HG02642 (cell line): Measurements from ENCODE around the gene INTS2.
"Not testable (repeated sequence)": the region's sequence is repeated elsewhere in the genome, so short reads cannot be mapped to it uniquely, and the experiment has no call there.

Source experiments
- ATAC-seq: cut with Tn5 transposase; IDR thresholded peaks from one replicate; pipeline ENCODE4 v1.9.1; 2021; ENCODE audit warnings: mild to moderate bottlenecking; ENCODE audit not compliant: unreplicated experiment, poor library complexity

INTS2 gene, protein sequence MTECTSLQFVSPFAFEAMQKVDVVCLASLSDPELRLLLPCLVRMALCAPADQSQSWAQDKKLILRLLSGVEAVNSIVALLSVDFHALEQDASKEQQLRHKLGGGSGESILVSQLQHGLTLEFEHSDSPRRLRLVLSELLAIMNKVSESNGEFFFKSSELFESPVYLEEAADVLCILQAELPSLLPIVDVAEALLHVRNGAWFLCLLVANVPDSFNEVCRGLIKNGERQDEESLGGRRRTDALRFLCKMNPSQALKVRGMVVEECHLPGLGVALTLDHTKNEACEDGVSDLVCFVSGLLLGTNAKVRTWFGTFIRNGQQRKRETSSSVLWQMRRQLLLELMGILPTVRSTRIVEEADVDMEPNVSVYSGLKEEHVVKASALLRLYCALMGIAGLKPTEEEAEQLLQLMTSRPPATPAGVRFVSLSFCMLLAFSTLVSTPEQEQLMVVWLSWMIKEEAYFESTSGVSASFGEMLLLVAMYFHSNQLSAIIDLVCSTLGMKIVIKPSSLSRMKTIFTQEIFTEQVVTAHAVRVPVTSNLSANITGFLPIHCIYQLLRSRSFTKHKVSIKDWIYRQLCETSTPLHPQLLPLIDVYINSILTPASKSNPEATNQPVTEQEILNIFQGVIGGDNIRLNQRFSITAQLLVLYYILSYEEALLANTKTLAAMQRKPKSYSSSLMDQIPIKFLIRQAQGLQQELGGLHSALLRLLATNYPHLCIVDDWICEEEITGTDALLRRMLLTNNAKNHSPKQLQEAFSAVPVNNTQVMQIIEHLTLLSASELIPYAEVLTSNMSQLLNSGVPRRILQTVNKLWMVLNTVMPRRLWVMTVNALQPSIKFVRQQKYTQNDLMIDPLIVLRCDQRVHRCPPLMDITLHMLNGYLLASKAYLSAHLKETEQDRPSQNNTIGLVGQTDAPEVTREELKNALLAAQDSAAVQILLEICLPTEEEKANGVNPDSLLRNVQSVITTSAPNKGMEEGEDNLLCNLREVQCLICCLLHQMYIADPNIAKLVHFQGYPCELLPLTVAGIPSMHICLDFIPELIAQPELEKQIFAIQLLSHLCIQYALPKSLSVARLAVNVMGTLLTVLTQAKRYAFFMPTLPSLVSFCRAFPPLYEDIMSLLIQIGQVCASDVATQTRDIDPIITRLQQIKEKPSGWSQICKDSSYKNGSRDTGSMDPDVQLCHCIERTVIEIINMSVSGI

GRCh38 chr17:61927208-61928100 is at the start of gene INTS2:
TSS of gene INTS2 (minus strand) at chr17:61927982. CDS start at chr17:61926644, 1,338 bp downstream.
- peak; percentile 80 for ATAC-seq

- ATAC-seq, result no peak
Observed at GRCh38 chr17:61974115-61974514, 46.3 kb upstream of the INTS2 start.

DNA sequence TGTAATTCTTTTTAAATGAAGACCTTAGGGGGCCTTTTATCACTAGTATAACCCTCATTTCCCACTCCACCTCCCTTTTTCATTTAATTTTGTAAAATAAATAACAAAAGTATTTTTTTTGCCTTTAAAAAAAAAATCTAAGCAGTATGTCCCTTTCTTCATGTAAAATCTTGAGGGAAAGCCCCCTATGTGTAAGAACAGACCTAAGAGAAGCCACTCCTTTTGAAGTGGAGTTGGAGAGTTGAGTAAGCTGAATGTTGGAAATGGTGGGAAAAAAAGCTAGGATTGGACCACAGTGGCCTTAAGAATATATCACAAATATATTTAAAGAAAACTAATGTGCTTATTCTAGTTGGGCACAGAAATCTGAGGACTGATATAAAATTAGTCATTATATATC is 44.5 kb upstream of the INTS2 start:
- no peak for ATAC-seq

DNA sequence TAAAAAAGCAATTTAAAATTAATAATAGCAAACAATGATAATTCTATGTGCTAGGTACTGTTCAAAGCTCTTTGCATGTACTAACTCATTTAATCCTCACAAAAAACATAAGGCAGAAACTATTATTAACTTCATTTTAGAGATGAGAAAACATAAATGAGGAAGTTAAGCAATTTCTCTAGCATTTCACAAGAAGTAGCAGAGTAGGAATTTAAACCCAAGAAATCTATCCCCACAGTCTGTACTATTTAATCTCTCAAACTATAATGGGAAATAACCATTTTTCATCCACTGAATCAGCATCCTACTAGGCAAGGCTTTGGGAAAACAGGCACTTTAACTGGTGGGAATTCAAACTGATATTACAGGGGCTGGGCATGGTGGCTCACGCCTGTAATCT is 42.2 kb upstream of the INTS2 start:
- ATAC-seq, result no peak

GRCh38 chr17:61968757-61969156 is 41.0 kb upstream of the INTS2 start:
- no peak for ATAC-seq

DNA sequence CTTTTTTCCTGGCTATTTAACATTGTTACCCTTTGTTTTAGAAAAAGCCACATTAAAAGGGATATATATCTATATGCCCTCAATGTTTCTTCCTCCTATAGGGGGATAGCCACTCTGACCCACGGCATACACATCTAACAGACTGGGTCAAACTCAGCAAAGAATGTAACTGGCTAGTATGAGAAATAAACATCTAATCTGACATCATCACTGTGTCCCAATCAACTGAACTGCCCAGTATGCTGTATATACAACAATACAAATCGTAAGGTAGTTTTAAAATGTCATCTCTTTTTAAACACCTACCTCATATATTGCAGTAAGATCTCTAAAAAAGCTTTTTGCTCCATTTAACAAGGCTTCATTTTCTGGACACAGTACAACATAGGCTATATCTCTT is 39.9 kb upstream of the INTS2 start:
- ATAC-seq, result no peak

- ATAC-seq, result no peak
Observed at GRCh38 chr17:61966191-61966590, 38.4 kb upstream of the INTS2 start.

- ATAC-seq, result no peak
Observed at GRCh38 chr17:61955619-61956018, 27.8 kb upstream of the INTS2 start.

- no peak for ATAC-seq
Observed at GRCh38 chr17:61947367-61948078, 19.7 kb upstream of the INTS2 start.

- ATAC-seq, result no peak
Observed at GRCh38 chr17:61946359-61946758, 18.6 kb upstream of the INTS2 start.

- ATAC-seq, result no peak
Observed at GRCh38 chr17:61943117-61943516, 15.3 kb upstream of the INTS2 start.

DNA sequence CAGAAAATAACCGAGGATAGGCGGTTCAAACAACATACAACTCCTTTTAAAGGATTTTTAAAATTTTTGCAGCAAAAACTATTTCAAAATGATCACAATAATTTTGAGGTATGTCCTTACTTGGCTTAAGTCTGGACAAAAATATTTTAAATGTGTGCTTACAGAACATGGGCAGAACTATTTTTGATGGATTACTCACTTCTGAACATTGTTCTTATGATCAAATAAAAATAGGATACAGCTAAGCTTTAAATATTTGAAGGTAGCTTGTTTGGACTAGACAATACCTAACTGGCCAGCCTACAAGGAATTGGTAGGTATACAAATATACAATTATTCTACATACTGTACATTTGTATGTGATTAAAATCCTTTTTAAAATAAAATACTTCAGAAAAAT is 14.3 kb upstream of the INTS2 start:
- no peak for ATAC-seq

DNA sequence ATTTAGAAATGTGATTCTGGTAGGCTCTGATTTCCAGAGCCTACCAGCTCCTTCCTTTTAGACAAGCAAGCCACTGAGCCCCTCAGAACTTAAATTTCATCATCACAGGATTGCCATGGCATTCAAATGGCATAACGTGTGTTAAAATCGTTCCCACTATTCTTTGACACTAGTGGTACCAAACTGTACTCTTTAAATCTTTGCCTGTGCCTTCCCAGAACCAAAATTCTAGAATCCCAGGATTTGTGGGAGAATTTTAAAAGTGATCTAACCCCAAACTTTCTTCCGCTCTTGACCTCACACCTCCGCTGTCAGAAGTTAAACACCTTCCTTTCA is 287 bp upstream of the INTS2 start:
- no peak for ATAC-seq

DNA sequence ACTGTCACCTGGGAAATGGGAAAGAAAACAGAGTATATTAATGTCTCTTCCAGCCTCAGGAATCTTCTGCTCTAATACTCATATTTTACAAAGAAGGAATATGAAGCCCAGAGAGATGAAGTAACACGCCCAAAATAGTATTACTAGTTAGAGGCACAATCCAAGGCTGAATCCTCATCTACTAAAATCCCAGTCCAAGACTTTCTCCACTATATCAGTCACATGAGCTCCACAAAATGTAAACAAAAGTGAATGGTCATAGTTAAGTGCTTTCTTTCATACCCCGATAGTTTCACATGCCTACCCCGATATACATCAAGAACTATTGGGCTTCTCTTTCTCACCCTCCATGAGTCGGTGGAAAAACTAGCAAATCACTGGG is 965 bp downstream of the INTS2 start:
- ATAC-seq, result no peak

- not testable (repeated sequence) for ATAC-seq
Observed at GRCh38 chr17:61915162-61915561, 12.6 kb downstream of the INTS2 start.

DNA sequence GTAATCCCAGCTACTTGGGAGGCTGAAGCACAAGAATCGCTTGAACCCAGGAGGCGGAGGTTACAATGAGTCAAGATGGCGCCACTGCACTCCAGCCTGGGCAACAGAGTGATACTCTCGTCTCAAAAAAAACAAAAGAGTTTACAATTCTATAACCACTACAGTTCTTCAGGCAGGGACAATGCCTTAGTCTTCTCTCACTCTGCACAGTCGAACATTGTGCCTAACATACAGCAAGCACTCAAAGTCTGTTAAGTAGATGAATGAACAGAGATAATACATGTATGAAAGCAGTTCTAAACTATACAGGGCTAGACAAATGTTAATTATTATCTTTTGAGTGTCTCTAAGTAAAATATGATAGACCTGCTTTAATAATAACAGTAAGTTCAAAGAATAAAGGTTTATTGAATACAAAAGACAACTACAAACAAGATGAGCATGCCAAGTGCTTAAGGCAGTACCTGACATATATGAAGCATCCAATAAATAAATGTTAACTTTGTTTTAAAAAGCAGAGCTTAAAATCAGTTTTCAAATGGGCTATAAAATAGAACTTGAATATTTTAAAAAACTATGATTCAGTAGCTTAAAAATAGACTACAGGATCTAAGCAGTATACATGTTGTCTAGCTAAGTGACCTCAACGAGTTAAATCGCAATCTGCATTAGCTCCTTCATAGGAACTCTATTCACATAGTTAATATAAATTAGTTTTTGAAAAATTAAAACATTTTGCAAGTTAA is 19.3 kb downstream of the INTS2 start:
- no peak for ATAC-seq

- no peak for ATAC-seq
Observed at GRCh38 chr17:61907361-61907760, 20.4 kb downstream of the INTS2 start.

DNA sequence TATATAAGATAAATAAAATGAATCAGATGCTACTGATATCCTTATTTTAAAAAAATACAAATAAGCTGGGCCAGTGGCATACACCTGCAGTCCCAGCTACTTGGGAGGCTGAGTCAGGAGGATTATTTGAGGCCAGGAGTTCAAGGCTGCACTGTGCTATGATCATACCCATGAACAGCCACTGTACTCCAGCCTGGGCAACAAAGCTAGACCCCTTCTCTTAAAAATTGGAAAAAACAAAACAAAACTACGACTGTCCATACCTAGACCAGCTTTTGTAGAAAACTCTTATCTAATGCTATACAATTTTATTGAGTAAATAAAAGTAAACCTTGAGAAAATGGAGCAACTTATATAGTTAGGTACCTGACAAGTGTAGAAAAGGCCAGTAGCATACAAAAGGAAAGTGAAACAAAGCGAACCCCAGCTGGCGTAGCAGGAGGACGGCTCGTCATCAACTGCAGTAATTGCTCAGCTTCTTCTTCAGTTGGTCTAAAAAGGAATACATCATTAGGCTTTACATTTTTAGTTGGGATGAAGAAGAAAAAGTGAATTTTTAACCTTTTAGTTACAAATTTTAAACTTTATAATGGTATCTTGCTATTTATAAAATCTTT is 23.6 kb downstream of the INTS2 start:
- ATAC-seq, result no peak
